ENCODE measurements around the gene TBX1. TPM values are rescaled to one million over a fixed set of nuclear protein-coding genes. Genes with fewer than 3 reads are reported as not detected.

The TBX1 gene
- total and polyA plus RNA-seq, 2 of the 13 experiments (the other 11 are each of a cell fraction or from before 2014, with no cell fraction given) = not detected

GRCh38 chr22:19766511-19767426 is 6.2 kb downstream of the TBX1 start:
- H3K79me2 ChIP-seq (ENCODE audit: insufficient read depth, low read length) = no peaks in the 10 kb centered on the region
- peak; percentile 25 for ATAC-seq
- H3K27ac ChIP-seq (ENCODE audit: extremely low read length, insufficient read depth, low read length) = no peak overlapping the region
- intact Hi-C loops (cut with micrococcal nuclease; ENCODE audit: unreplicated experiment) = no loop called here
- H3K36me3 ChIP-seq (replicated peaks in 1 of 2; ENCODE audit: control insufficient read depth in 1 of 2, insufficient read depth in 2 of 2, low read length in 2 of 2) = no peaks in the 10 kb centered on the region
- H3K27me3 ChIP-seq (ENCODE audit: control insufficient read depth in 1 of 2, insufficient read depth in 2 of 2, low read length in 2 of 2) = peaks cover 26 to 93% of the 10 kb centered on the region in 2 experiments
- peaks cover 4% of the 10 kb centered on the region; the same call in 1 of the 2 replicates for H4K20me1 ChIP-seq (ENCODE audit: insufficient read depth, low read length)
- no TSS peak for BruUV-seq (replicated peaks)
- FAIRE-seq = no peak
- in situ Hi-C loops (cut with HindIII; ENCODE audit: extremely low pct_ligation_motif_present, low pct_unique_long_range_greater_than_20kb) = no loop called here
- no peak overlapping the region for H2AFZ ChIP-seq (ENCODE audit: low read length)
- WGBS (ENCODE audit: low lambda C conversion rate) = 12% methylated on average over 15 of the region's 103 CpGs
- H3K9me3 ChIP-seq (ENCODE audit: low read length) = no peaks in the 10 kb centered on the region
- no peak for DNase-seq (ENCODE audit: low spot score)
- peak overlapping the region; percentile 20; the same call in 1 of the 2 replicates for H3K4me2 ChIP-seq (ENCODE audit: low read depth, low read length)
- H3K9ac ChIP-seq (ENCODE audit: insufficient read depth, low read depth, low read length) = no peak overlapping the region
- peaks cover 31% of the 10 kb centered on the region for H3K4me1 ChIP-seq (ENCODE audit: insufficient read depth, low read length)
- H3K4me3 ChIP-seq (replicated peaks in 1 of 3; ENCODE audit: insufficient read depth in 1 of 3, low read depth in 2 of 3, low read length in 3 of 3) = peak overlapping the region in 1 of 3 experiments; percentile 37; a peak in 1 of 6 replicates
- POLR2A ChIA-PET = no interaction called here
- CTCF ChIA-PET (ENCODE audit: low intra/inter-chr PET ratio, low total read pairs) = no interaction called here
- peak; percentile 16; the same call in 1 of the 2 replicates for TF ChIP-seq STAG1 (CRISPR knock-in tag; IDR thresholded peaks at IDR 0.05)
- TF ChIP-seq EZH2 (conservative IDR thresholded peaks at IDR 0.05; ENCODE audit: low read depth, low read length) = peak; percentile 99
- TF ChIP-seq HNRNPLL (IDR thresholded peaks at IDR 0.05; ENCODE audit: low read depth, low read length, poor library complexity, severe bottlenecking) = peak; percentile 25
- TF ChIP-seq CTCF (CRISPR knock-in tag; IDR thresholded peaks at IDR 0.05) = peak; percentile 44
- TF ChIP-seq GABPB1 (CRISPR knock-in tag; IDR thresholded peaks at IDR 0.05) = peak; percentile 19; the same call in 1 of the 2 replicates
- TF ChIP-seq ZNF276 (CRISPR knock-in tag; IDR thresholded peaks at IDR 0.05; ENCODE audit: low read depth) = no peak
- no peak for TF ChIP-seq ZNF570 (CRISPR knock-in tag; IDR thresholded peaks at IDR 0.05; ENCODE audit: borderline replicate concordance)
